HG02973 (cell line): ENCODE results near the gene OCA2.

Source experiments
- ATAC-seq: cut with Tn5 transposase; IDR thresholded peaks from one replicate; pipeline ENCODE4 v1.9.1; 2021; ENCODE audit warnings: moderate library complexity; ENCODE audit not compliant: unreplicated experiment

OCA2 gene

GRCh38 chr15:28005004-28005527 is 94.0 kb downstream of the OCA2 start:
- ATAC-seq, result no peak

GRCh38 chr15:28004143-28005003 is 94.7 kb downstream of the OCA2 start:
- ATAC-seq, result no peak

- no peak for ATAC-seq
Observed at GRCh38 chr15:28003302-28004037, 95.6 kb downstream of the OCA2 start.

- no peak for ATAC-seq
Observed at GRCh38 chr15:28002867-28003266, 96.2 kb downstream of the OCA2 start.

GRCh38 chr15:28002136-28002861 is 96.8 kb downstream of the OCA2 start:
- ATAC-seq, result no peak

GRCh38 chr15:28001641-28002040 is 97.5 kb downstream of the OCA2 start:
- no peak for ATAC-seq

- ATAC-seq, result no peak
Observed at GRCh38 chr15:27993996-27994780, 104.9 kb downstream of the OCA2 start.

- ATAC-seq, result no peak
Observed at GRCh38 chr15:27993544-27993943, 105.6 kb downstream of the OCA2 start.

GRCh38 chr15:27990521-27991515 is 108.3 kb downstream of the OCA2 start:
- ATAC-seq, result no peak

GRCh38 chr15:27989838-27990237 is 109.3 kb downstream of the OCA2 start:
- ATAC-seq, result no peak

- ATAC-seq, result no peak
Observed at GRCh38 chr15:27989427-27989826, 109.7 kb downstream of the OCA2 start.

- no peak for ATAC-seq
Observed at GRCh38 chr15:27985099-27985498, 114.0 kb downstream of the OCA2 start.

- no peak for ATAC-seq
Observed at GRCh38 chr15:27983496-27983895, 115.6 kb downstream of the OCA2 start.

GRCh38 chr15:27977696-27978095 is 121.4 kb downstream of the OCA2 start:
- no peak for ATAC-seq

- no peak for ATAC-seq
Observed at GRCh38 chr15:27973886-27974285, 125.2 kb downstream of the OCA2 start.

GRCh38 chr15:27970661-27971392 is 128.3 kb downstream of the OCA2 start:
- no peak for ATAC-seq

GRCh38 chr15:27967541-27967940 is 131.6 kb downstream of the OCA2 start:
- ATAC-seq, result no peak

- ATAC-seq, result no peak
Observed at GRCh38 chr15:27965546-27965945, 133.6 kb downstream of the OCA2 start.

- ATAC-seq, result no peak
Observed at GRCh38 chr15:27961801-27962200, 137.3 kb downstream of the OCA2 start.
